RPMI7951 (cell line): ENCODE measurements around the gene GPR37L1. TPM values are rescaled to one million over a fixed set of nuclear protein-coding genes. Genes with fewer than 3 reads are reported as not detected.

Source experiments
- DNase-seq: peaks from one replicate; pipeline ENCODE4 v3.0.0-alpha.2; 2012; ENCODE audit warnings: low read depth
- total RNA-seq: library from RNA; depleted of rRNA; stranded (reverse); fragments of >200 nt; shearing (Covaris generic); gene quantifications from 2 replicates; pipeline ENCODE4 v1.2.3, GENCODE V29; 2014

The GPR37L1 gene
- total RNA-seq, 1 experiment from 2014 or later: not detected

GRCh38 chr1:202154148-202154765 is 31.5 kb downstream of the GPR37L1 start:
- DNase-seq: no peak

GRCh38 chr1:202154766-202155477 is 32.2 kb downstream of the GPR37L1 start:
- DNase-seq: no peak

- peak; percentile 48 for DNase-seq
Observed at GRCh38 chr1:202155478-202156021, 32.8 kb downstream of the GPR37L1 start.

GRCh38 chr1:202156590-202156989 is 33.9 kb downstream of the GPR37L1 start:
- no peak for DNase-seq

- no peak for DNase-seq
Observed at GRCh38 chr1:202157945-202158344, 35.2 kb downstream of the GPR37L1 start.

GRCh38 chr1:202158810-202159533 is 36.3 kb downstream of the GPR37L1 start:
- no peak for DNase-seq

- no peak for DNase-seq
Observed at GRCh38 chr1:202159534-202160371, 37.0 kb downstream of the GPR37L1 start.

- no peak for DNase-seq
Observed at GRCh38 chr1:202160377-202160940, 37.7 kb downstream of the GPR37L1 start, which contains the start of gene PTPN7. TSS of gene PTPN7 (minus strand) at chr1:202160602. CDS start at chr1:202159402, 1,200 bp downstream.

- no peak for DNase-seq
Observed at GRCh38 chr1:202161151-202162046, 38.7 kb downstream of the GPR37L1 start.

- no peak for DNase-seq
Observed at GRCh38 chr1:202162047-202162417, 39.3 kb downstream of the GPR37L1 start.

GRCh38 chr1:202162418-202163280 is 39.9 kb downstream of the GPR37L1 start:
- DNase-seq: no peak

- no peak for DNase-seq
Observed at GRCh38 chr1:202163281-202164270, 40.9 kb downstream of the GPR37L1 start.

- DNase-seq: no peak
Observed at GRCh38 chr1:202164271-202165037, 41.7 kb downstream of the GPR37L1 start.

GRCh38 chr1:202165267-202165941 is 42.7 kb downstream of the GPR37L1 start:
- no peak for DNase-seq

- DNase-seq: no peak
Observed at GRCh38 chr1:202165942-202166843, 43.5 kb downstream of the GPR37L1 start.
